ENCODE results near the gene VSX2.
A peak's percentile ranks its signal among the peaks of the same experiment; 100 is the strongest.

Gene VSX2

GRCh38 chr14:74207943-74208342 lies 31.3 kb upstream of the VSX2 start:
- Histone ChIP-seq H3K9me3 (ENCODE audit: control insufficient read depth in 2 of 2, low read length in 2 of 2) (no peaks in the 10 kb centered on the region), H3K9ac (ENCODE audit: low read depth in 1 of 2, low read length in 2 of 2) (no peak overlapping the region), H3K4me1 (ENCODE audit: control insufficient read depth in 2 of 2, insufficient read depth in 2 of 2, low read length in 2 of 2) (no peaks in the 10 kb centered on the region), H3K4me3 (ENCODE audit: low read length in 2 of 2) (no peak overlapping the region), H3K27ac (ENCODE audit: low read depth in 2 of 2, low read length in 2 of 2) (no peak overlapping the region), H3K27me3 (ENCODE audit: control insufficient read depth in 2 of 2, insufficient read depth in 2 of 2, low read length in 2 of 2) (no peaks in the 10 kb centered on the region), H3K36me3 (ENCODE audit: control insufficient read depth in 2 of 2, insufficient read depth in 2 of 2, low read length in 2 of 2) (no peaks in the 10 kb centered on the region)

GRCh38 chr14:74208642-74209041 lies 30.6 kb upstream of the VSX2 start:
- H3K4me1 ChIP-seq (ENCODE audit: control insufficient read depth in 2 of 2, insufficient read depth in 2 of 2, low read length in 2 of 2): no peaks in the 10 kb centered on the region
- no peak overlapping the region for H3K4me3 ChIP-seq (ENCODE audit: low read length in 2 of 2)
- no peaks in the 10 kb centered on the region for H3K27me3 ChIP-seq (ENCODE audit: control insufficient read depth in 2 of 2, insufficient read depth in 2 of 2, low read length in 2 of 2)
- no peak overlapping the region for H3K27ac ChIP-seq (ENCODE audit: low read depth in 2 of 2, low read length in 2 of 2)
- no peaks in the 10 kb centered on the region for H3K9me3 ChIP-seq (ENCODE audit: control insufficient read depth in 2 of 2, low read length in 2 of 2)
- no peak overlapping the region for H3K9ac ChIP-seq (ENCODE audit: low read depth in 1 of 2, low read length in 2 of 2)
- H3K36me3 ChIP-seq (ENCODE audit: control insufficient read depth in 2 of 2, insufficient read depth in 2 of 2, low read length in 2 of 2): no peaks in the 10 kb centered on the region

GRCh38 chr14:74211945-74212580 lies 27.2 kb upstream of the VSX2 start:
- H3K27ac ChIP-seq (ENCODE audit: low read depth in 2 of 2, low read length in 2 of 2): no peak overlapping the region
- no peaks in the 10 kb centered on the region for H3K36me3 ChIP-seq (ENCODE audit: control insufficient read depth in 2 of 2, insufficient read depth in 2 of 2, low read length in 2 of 2)
- no peak overlapping the region for H3K4me3 ChIP-seq (ENCODE audit: low read length in 2 of 2)
- peaks cover 0 to 2% of the 10 kb centered on the region in 2 donors for H3K27me3 ChIP-seq (ENCODE audit: control insufficient read depth in 2 of 2, insufficient read depth in 2 of 2, low read length in 2 of 2)
- H3K4me1 ChIP-seq (ENCODE audit: control insufficient read depth in 2 of 2, insufficient read depth in 2 of 2, low read length in 2 of 2): no peaks in the 10 kb centered on the region
- no peaks in the 10 kb centered on the region for H3K9me3 ChIP-seq (ENCODE audit: control insufficient read depth in 2 of 2, low read length in 2 of 2)
- no peak overlapping the region for H3K9ac ChIP-seq (ENCODE audit: low read depth in 1 of 2, low read length in 2 of 2)

- H3K9ac ChIP-seq (ENCODE audit: low read depth in 1 of 2, low read length in 2 of 2): no peak overlapping the region
- no peaks in the 10 kb centered on the region for H3K36me3 ChIP-seq (ENCODE audit: control insufficient read depth in 2 of 2, insufficient read depth in 2 of 2, low read length in 2 of 2)
- H3K9me3 ChIP-seq (ENCODE audit: control insufficient read depth in 2 of 2, low read length in 2 of 2): no peaks in the 10 kb centered on the region
- peaks cover 0 to 3% of the 10 kb centered on the region in 2 donors for H3K4me1 ChIP-seq (ENCODE audit: control insufficient read depth in 2 of 2, insufficient read depth in 2 of 2, low read length in 2 of 2)
- H3K4me3 ChIP-seq (ENCODE audit: low read length in 2 of 2): no peak overlapping the region
- H3K27ac ChIP-seq (ENCODE audit: low read depth in 2 of 2, low read length in 2 of 2): no peak overlapping the region
- peaks cover 8 to 10% of the 10 kb centered on the region in 2 donors for H3K27me3 ChIP-seq (ENCODE audit: control insufficient read depth in 2 of 2, insufficient read depth in 2 of 2, low read length in 2 of 2)
Observed at GRCh38 chr14:74213907-74214803, 25.1 kb upstream of the VSX2 start.

- Histone ChIP-seq H3K9me3 (ENCODE audit: control insufficient read depth in 2 of 2, low read length in 2 of 2) (no peaks in the 10 kb centered on the region), H3K9ac (ENCODE audit: low read depth in 1 of 2, low read length in 2 of 2) (no peak overlapping the region), H3K27ac (ENCODE audit: low read depth in 2 of 2, low read length in 2 of 2) (no peak overlapping the region), H3K27me3 (ENCODE audit: control insufficient read depth in 2 of 2, insufficient read depth in 2 of 2, low read length in 2 of 2) (peaks cover 10 to 11% of the 10 kb centered on the region in 2 donors), H3K4me1 (ENCODE audit: control insufficient read depth in 2 of 2, insufficient read depth in 2 of 2, low read length in 2 of 2) (peaks cover 0 to 3% of the 10 kb centered on the region in 2 donors), H3K36me3 (ENCODE audit: control insufficient read depth in 2 of 2, insufficient read depth in 2 of 2, low read length in 2 of 2) (no peaks in the 10 kb centered on the region), H3K4me3 (ENCODE audit: low read length in 2 of 2) (no peak overlapping the region)
Observed at GRCh38 chr14:74216671-74217070, 22.6 kb upstream of the VSX2 start.

- no peaks in the 10 kb centered on the region for H3K9me3 ChIP-seq (ENCODE audit: control insufficient read depth in 2 of 2, low read length in 2 of 2)
- peaks cover 0 to 3% of the 10 kb centered on the region in 2 donors for H3K4me1 ChIP-seq (ENCODE audit: control insufficient read depth in 2 of 2, insufficient read depth in 2 of 2, low read length in 2 of 2)
- H3K27ac ChIP-seq (ENCODE audit: low read depth in 2 of 2, low read length in 2 of 2): no peak overlapping the region
- peak overlapping the region in 1 of 2 donors; percentile 52 for H3K4me3 ChIP-seq (ENCODE audit: low read length in 2 of 2)
- peaks cover 10 to 14% of the 10 kb centered on the region in 2 donors for H3K27me3 ChIP-seq (ENCODE audit: control insufficient read depth in 2 of 2, insufficient read depth in 2 of 2, low read length in 2 of 2)
- H3K9ac ChIP-seq (ENCODE audit: low read depth in 1 of 2, low read length in 2 of 2): no peak overlapping the region
- no peaks in the 10 kb centered on the region for H3K36me3 ChIP-seq (ENCODE audit: control insufficient read depth in 2 of 2, insufficient read depth in 2 of 2, low read length in 2 of 2)
Observed at GRCh38 chr14:74217672-74218448, 21.4 kb upstream of the VSX2 start.

- no peak overlapping the region for H3K27ac ChIP-seq (ENCODE audit: low read depth in 2 of 2, low read length in 2 of 2)
- H3K27me3 ChIP-seq (ENCODE audit: control insufficient read depth in 2 of 2, insufficient read depth in 2 of 2, low read length in 2 of 2): peaks cover 10 to 14% of the 10 kb centered on the region in 2 donors
- no peak overlapping the region for H3K9ac ChIP-seq (ENCODE audit: low read depth in 1 of 2, low read length in 2 of 2)
- no peaks in the 10 kb centered on the region for H3K9me3 ChIP-seq (ENCODE audit: control insufficient read depth in 2 of 2, low read length in 2 of 2)
- H3K4me3 ChIP-seq (ENCODE audit: low read length in 2 of 2): no peak overlapping the region
- peaks cover 0 to 3% of the 10 kb centered on the region in 2 donors for H3K4me1 ChIP-seq (ENCODE audit: control insufficient read depth in 2 of 2, insufficient read depth in 2 of 2, low read length in 2 of 2)
- H3K36me3 ChIP-seq (ENCODE audit: control insufficient read depth in 2 of 2, insufficient read depth in 2 of 2, low read length in 2 of 2): no peaks in the 10 kb centered on the region
Observed at GRCh38 chr14:74218462-74218861, 20.8 kb upstream of the VSX2 start.

GRCh38 chr14:74219277-74220205 lies 19.7 kb upstream of the VSX2 start:
- H3K9me3 ChIP-seq (ENCODE audit: control insufficient read depth in 2 of 2, low read length in 2 of 2): no peaks in the 10 kb centered on the region
- H3K4me1 ChIP-seq (ENCODE audit: control insufficient read depth in 2 of 2, insufficient read depth in 2 of 2, low read length in 2 of 2): peaks cover 0 to 3% of the 10 kb centered on the region in 2 donors
- H3K36me3 ChIP-seq (ENCODE audit: control insufficient read depth in 2 of 2, insufficient read depth in 2 of 2, low read length in 2 of 2): no peaks in the 10 kb centered on the region
- peaks cover 10 to 18% of the 10 kb centered on the region in 2 donors for H3K27me3 ChIP-seq (ENCODE audit: control insufficient read depth in 2 of 2, insufficient read depth in 2 of 2, low read length in 2 of 2)
- H3K4me3 ChIP-seq (ENCODE audit: low read length in 2 of 2): no peak overlapping the region
- no peak overlapping the region for H3K9ac ChIP-seq (ENCODE audit: low read depth in 1 of 2, low read length in 2 of 2)
- no peak overlapping the region for H3K27ac ChIP-seq (ENCODE audit: low read depth in 2 of 2, low read length in 2 of 2)

- Histone ChIP-seq H3K27ac (ENCODE audit: low read depth in 2 of 2, low read length in 2 of 2) (no peak overlapping the region), H3K27me3 (ENCODE audit: control insufficient read depth in 2 of 2, insufficient read depth in 2 of 2, low read length in 2 of 2) (peaks cover 10 to 18% of the 10 kb centered on the region in 2 donors), H3K4me1 (ENCODE audit: control insufficient read depth in 2 of 2, insufficient read depth in 2 of 2, low read length in 2 of 2) (peaks cover 0 to 3% of the 10 kb centered on the region in 2 donors), H3K36me3 (ENCODE audit: control insufficient read depth in 2 of 2, insufficient read depth in 2 of 2, low read length in 2 of 2) (no peaks in the 10 kb centered on the region), H3K9ac (ENCODE audit: low read depth in 1 of 2, low read length in 2 of 2) (no peak overlapping the region), H3K9me3 (ENCODE audit: control insufficient read depth in 2 of 2, low read length in 2 of 2) (no peaks in the 10 kb centered on the region), H3K4me3 (ENCODE audit: low read length in 2 of 2) (no peak overlapping the region)
Observed at GRCh38 chr14:74220991-74221390, 18.3 kb upstream of the VSX2 start.
